Aorta (tissue), 5 donors: ENCODE data around the gene COMMD3. TPM values are rescaled to one million over a fixed set of nuclear protein-coding genes. Genes with fewer than 3 reads are reported as not detected.
A peak's percentile ranks its signal among the peaks of the same experiment; 100 is the strongest.

Source experiments
- ATAC-seq: fragments of 200-7000 bp; cut with Tn5 transposase; one replicate; pipeline ENCODE4 v1.9.1; 2022; ENCODE audit warnings: moderate library complexity; ENCODE audit not compliant: low FRiP score
- DNase-seq, 2 donors: peaks; one replicate each; pipeline ENCODE4 v3.0.0-alpha.2; 2020
- H3K27ac ChIP-seq, 2 donors: one replicate each; pipeline ENCODE4 v1.5.1; 2013; ENCODE audit warnings: low read length in 2 of 2, mild to moderate bottlenecking in 2 of 2, moderate library complexity in 2 of 2, control low read depth in 1 of 2, inconsistent platforms in 1 of 2, low read depth in 1 of 2
- H3K27me3 ChIP-seq, 2 donors: one replicate each; pipeline ENCODE4 v1.6.1; 2013; ENCODE audit warnings: control low read depth in 1 of 2, low read length in 1 of 2, mild to moderate bottlenecking in 1 of 2, moderate library complexity in 1 of 2; ENCODE audit not compliant: insufficient read depth in 2 of 2, control insufficient read depth in 1 of 2
- H3K36me3 ChIP-seq, 2 donors: one replicate each; pipeline ENCODE4 v1.6.1; 2013; ENCODE audit warnings: control low read depth in 1 of 2, low read length in 1 of 2, mild to moderate bottlenecking in 1 of 2; ENCODE audit not compliant: insufficient read depth in 2 of 2, control insufficient read depth in 1 of 2
- H3K4me1 ChIP-seq, 2 donors: one replicate each; pipeline ENCODE4 v1.6.1; 2013; ENCODE audit warnings: low read length in 2 of 2, control low read depth in 1 of 2, mild to moderate bottlenecking in 1 of 2, moderate library complexity in 1 of 2; ENCODE audit not compliant: insufficient read depth in 2 of 2, control insufficient read depth in 1 of 2
- H3K4me3 ChIP-seq, 2 donors: one replicate each; pipeline ENCODE4 v1.5.1; 2013; ENCODE audit warnings: low read length in 2 of 2, control low read depth in 1 of 2, mild to moderate bottlenecking in 1 of 2
- H3K9me3 ChIP-seq: one replicate; pipeline ENCODE4 v1.6.1; 2013; ENCODE audit warnings: mild to moderate bottlenecking, low read length; ENCODE audit not compliant: control insufficient read depth
- WGBS, 2 donors: extraction: QIAGEN DNeasy Blood & Tissue Kit; methylation state at CpG; one replicate each; pipeline ENCODE4 v1.1.7; 2013; 5-methylcytosine and 5-hydroxymethylcytosine counted together
- intact Hi-C, 2 donors: fragments of 100-400 bp; cut with DNase I; formaldehyde crosslinking; loops; one replicate each; pipeline versions ENCODE4 v1.14.2 to v1.15.0; 2022
- polyA plus RNA-seq, 2 donors: library from polyadenylated mRNA; stranded (reverse); fragments of 200-250 nt; gene quantifications; one replicate each; pipeline ENCODE4 v1.2.3, GENCODE V29; 2013
- total RNA-seq, 2 donors: library from RNA; stranded (reverse); fragmentation: NEBNext Ultra II Directional; extraction: Animal tissue kit (Norgen Biotek cat#: 25700); gene quantifications; one replicate each; pipeline ENCODE4 v1.2.1, GENCODE V29; 2021
- donor health status: healthy with polysubstance abuse.
- donor health status: Bipolar disorder and iron deficiency.
- donor health status: DM: no; HTN: no; CAD: no.
- donor health status: DM: no; HTN: no; CAD: no.
- donor health status: DM: yes; HTN: yes; CAD: no.

COMMD3 gene
- total and polyA plus RNA-seq, 4 donors = 38.9 to 75.8 (median 52.1) TPM

- H3K9me3 ChIP-seq = no peaks in the 10 kb centered on the region
- H3K4me3 ChIP-seq = peak overlapping the region; percentile 64 to 93
- no peaks in the 10 kb centered on the region for H3K27me3 ChIP-seq
- peak; percentile 62 for ATAC-seq
- peak; percentile 79 to 89 for DNase-seq
- peaks cover 2 to 3% of the 10 kb centered on the region in 2 donors for H3K4me1 ChIP-seq
- no peaks in the 10 kb centered on the region for H3K36me3 ChIP-seq
- H3K27ac ChIP-seq = peak overlapping the region in 1 of 2 donors; percentile 38
- WGBS, 2 donors = 1% methylated on average over 49 to 114 of the region's 114 CpGs
- intact Hi-C loops = loop anchor here (2.0 to 10.0 kb wide), 7 partner anchors 19 to 827 kb away; partner anchors contain the start of genes DNAJC1 (in 1 of the 2) and SKIDA1 (in 1 of the 2)
Observed at GRCh38 chr10:22321156-22321923, 5.2 kb downstream of the COMMD3 start.

GRCh38 chr10:22321924-22322640, 5.9 kb downstream of the COMMD3 start:
- peak; percentile 56 to 81 for DNase-seq
- no peaks in the 10 kb centered on the region for H3K36me3 ChIP-seq
- no peak overlapping the region for H3K27ac ChIP-seq
- peaks cover 2 to 3% of the 10 kb centered on the region in 2 donors for H3K4me1 ChIP-seq
- 1 to 3% methylated on average over 24 to 57 of the region's 57 CpGs for WGBS, 2 donors
- ATAC-seq = no peak
- H3K9me3 ChIP-seq = no peaks in the 10 kb centered on the region
- intact Hi-C loops = loop anchor here (2.0 to 10.0 kb wide), 7 partner anchors 19 to 827 kb away; partner anchors contain the start of genes DNAJC1 (in 1 of the 2) and SKIDA1 (in 1 of the 2)
- H3K27me3 ChIP-seq = no peaks in the 10 kb centered on the region
- peak overlapping the region; percentile 64 to 93 for H3K4me3 ChIP-seq

GRCh38 chr10:22322641-22323160, 6.5 kb downstream of the COMMD3 start:
- intact Hi-C loops = loop anchor here (5.0 to 10.0 kb wide), 6 partner anchors 95 to 828 kb away; partner anchors contain the start of genes DNAJC1 (in 1 of the 2) and SKIDA1 (in 1 of the 2)
- H3K4me3 ChIP-seq = peak overlapping the region; percentile 64 to 93
- H3K36me3 ChIP-seq = no peaks in the 10 kb centered on the region
- H3K27me3 ChIP-seq = no peaks in the 10 kb centered on the region
- no peak for ATAC-seq
- no peaks in the 10 kb centered on the region for H3K9me3 ChIP-seq
- no peak for DNase-seq
- peaks cover 2 to 3% of the 10 kb centered on the region in 2 donors for H3K4me1 ChIP-seq
- 76 to 78% methylated on average over 5 of the region's 5 CpGs for WGBS, 2 donors
- H3K27ac ChIP-seq = no peak overlapping the region

GRCh38 chr10:22323538-22324305, 7.5 kb downstream of the COMMD3 start:
- DNase-seq (no peak), ATAC-seq (no peak)
- no peak overlapping the region for H3K27ac ChIP-seq
- H3K27me3 ChIP-seq = no peaks in the 10 kb centered on the region
- intact Hi-C loops = loop anchor here (5.0 to 10.0 kb wide), 6 partner anchors 96 to 829 kb away; partner anchors contain the start of genes DNAJC1 (in 1 of the 2) and SKIDA1 (in 1 of the 2)
- no peaks in the 10 kb centered on the region for H3K36me3 ChIP-seq
- no peak overlapping the region for H3K4me3 ChIP-seq
- H3K4me1 ChIP-seq = peaks cover 2 to 3% of the 10 kb centered on the region in 2 donors
- WGBS, 2 donors = 79 to 83% methylated on average over 5 of the region's 5 CpGs
- H3K9me3 ChIP-seq = no peaks in the 10 kb centered on the region

GRCh38 chr10:22324413-22324812, 8.2 kb downstream of the COMMD3 start:
- Histone ChIP-seq H3K4me3 (peak overlapping the region in 1 of 2 donors; percentile 92), H3K36me3 (peaks cover 0 to 3% of the 10 kb centered on the region in 2 donors), H3K27me3 (no peaks in the 10 kb centered on the region), H3K27ac (no peak overlapping the region), H3K4me1 (peaks cover 2 to 3% of the 10 kb centered on the region in 2 donors), H3K9me3 (no peaks in the 10 kb centered on the region)
- no peak for DNase-seq
- ATAC-seq = no peak
- intact Hi-C loops = loop anchor here (5.0 to 10.0 kb wide), 6 partner anchors 97 to 830 kb away; partner anchors contain the start of genes DNAJC1 (in 1 of the 2) and SKIDA1 (in 1 of the 2)
- 86 to 89% methylated on average over 4 of the region's 4 CpGs for WGBS, 2 donors

- H3K36me3 ChIP-seq = peaks cover 0 to 3% of the 10 kb centered on the region in 2 donors
- no peak for ATAC-seq
- no peaks in the 10 kb centered on the region for H3K27me3 ChIP-seq
- no peak for DNase-seq
- 6 to 7% methylated on average over 9 of the region's 9 CpGs for WGBS, 2 donors
- no peak overlapping the region for H3K27ac ChIP-seq
- H3K4me3 ChIP-seq = peak overlapping the region; percentile 44 to 92
- H3K9me3 ChIP-seq = no peaks in the 10 kb centered on the region
- intact Hi-C loops = loop anchor here (5.0 to 10.0 kb wide), 6 partner anchors 98 to 830 kb away; partner anchors contain the start of genes DNAJC1 (in 1 of the 2) and SKIDA1 (in 1 of the 2)
- peaks cover 2 to 3% of the 10 kb centered on the region in 2 donors for H3K4me1 ChIP-seq
Observed at GRCh38 chr10:22324893-22325271, 8.7 kb downstream of the COMMD3 start.

GRCh38 chr10:22325272-22326144, 9.3 kb downstream of the COMMD3 start:
- peak; percentile 72 for ATAC-seq
- no peaks in the 10 kb centered on the region for H3K27me3 ChIP-seq
- intact Hi-C loops = loop anchor here (10.0 kb wide), 4 partner anchors 229 to 831 kb away; partner anchors contain the start of genes DNAJC1 (in 1 of the 2) and SKIDA1 (in 1 of the 2)
- peaks cover 2 to 3% of the 10 kb centered on the region in 2 donors for H3K4me1 ChIP-seq
- peaks cover 0 to 3% of the 10 kb centered on the region in 2 donors for H3K36me3 ChIP-seq
- WGBS, 2 donors = 1% methylated on average over 53 to 92 of the region's 92 CpGs
- no peaks in the 10 kb centered on the region for H3K9me3 ChIP-seq
- peak; percentile 83 to 92 for DNase-seq
- peak overlapping the region in 1 of 2 donors; percentile 52 for H3K27ac ChIP-seq
- H3K4me3 ChIP-seq = peak overlapping the region; percentile 44 to 92
